ENCODE measurements around the gene TNFRSF14.
"Not testable (repeated sequence)": the region's sequence is repeated elsewhere in the genome, so short reads cannot be mapped to it uniquely, and the experiment has no call there.

TNFRSF14 gene

GRCh38 chr1:2569060-2569459 lies 12.9 kb downstream of the TNFRSF14 start:
- no peak for FAIRE-seq

- FAIRE-seq: not testable (repeated sequence)
Observed at GRCh38 chr1:2569703-2570102, 13.5 kb downstream of the TNFRSF14 start.

GRCh38 chr1:2570332-2570731 lies 14.2 kb downstream of the TNFRSF14 start:
- no peak for FAIRE-seq

GRCh38 chr1:2571348-2571747 lies 15.2 kb downstream of the TNFRSF14 start:
- no peak for FAIRE-seq

GRCh38 chr1:2573250-2573920 lies 17.2 kb downstream of the TNFRSF14 start:
- FAIRE-seq: no peak

GRCh38 chr1:2574350-2574749 lies 18.2 kb downstream of the TNFRSF14 start:
- no peak for FAIRE-seq

- no peak for FAIRE-seq
Observed at GRCh38 chr1:2575801-2576663, 19.9 kb downstream of the TNFRSF14 start.

GRCh38 chr1:2577565-2578075 lies 21.4 kb downstream of the TNFRSF14 start:
- FAIRE-seq: not testable (repeated sequence)

GRCh38 chr1:2578758-2579118 lies 22.6 kb downstream of the TNFRSF14 start:
- FAIRE-seq: no peak

- no peak for FAIRE-seq
Observed at GRCh38 chr1:2580691-2581090, 24.5 kb downstream of the TNFRSF14 start.

- no peak for FAIRE-seq
Observed at GRCh38 chr1:2582391-2582790, 26.2 kb downstream of the TNFRSF14 start.

- no peak for FAIRE-seq
Observed at GRCh38 chr1:2583331-2583791, 27.2 kb downstream of the TNFRSF14 start.

GRCh38 chr1:2583871-2584351 lies 27.7 kb downstream of the TNFRSF14 start:
- no peak for FAIRE-seq

GRCh38 chr1:2584686-2585317 lies 28.6 kb downstream of the TNFRSF14 start:
- no peak for FAIRE-seq

GRCh38 chr1:2585318-2586092 lies 29.3 kb downstream of the TNFRSF14 start:
- no peak for FAIRE-seq

- FAIRE-seq: peak; percentile 18
Observed at GRCh38 chr1:2586154-2587070, 30.2 kb downstream of the TNFRSF14 start, which contains the start of gene PRXL2B. Gene PRXL2B, plus strand, starts transcription at chr1:2586777. Its CDS starts 109 bp downstream, at chr1:2586886.

GRCh38 chr1:2587071-2587859 lies 31.1 kb downstream of the TNFRSF14 start:
- no peak for FAIRE-seq

- FAIRE-seq: no peak
Observed at GRCh38 chr1:2587860-2588571, 31.8 kb downstream of the TNFRSF14 start.

- no peak for FAIRE-seq
Observed at GRCh38 chr1:2588661-2589430, 32.7 kb downstream of the TNFRSF14 start.
